Measurements from ENCODE around the gene IGFL4. TPM values are rescaled to one million over a fixed set of nuclear protein-coding genes. Genes with fewer than 3 reads are reported as not detected.

The IGFL4 gene
- total and polyA plus RNA-seq, 9 of the 15 experiments (the other 6 are each of a cell fraction or from before 2014, with no cell fraction given) = not detected

GRCh38 chr19:46042252-46042883 is 1.6 kb upstream of the IGFL4 start:
- TF ChIP-seq THAP12 (CRISPR knock-in tag; IDR thresholded peaks at IDR 0.05) = no peak
- no peak for TF ChIP-seq ATF7 (IDR thresholded peaks at IDR 0.05)
- TF ChIP-seq HINFP (tag; conservative IDR thresholded peaks at IDR 0.05; ENCODE audit: low read depth) = no peak
- TF ChIP-seq NR2C1 (IDR thresholded peaks at IDR 0.05) = no peak
- TF ChIP-seq NR2C1 (tag; IDR thresholded peaks at IDR 0.05) = no peak
- no peak for TF ChIP-seq SLC30A9 (CRISPR knock-in tag; IDR thresholded peaks at IDR 0.05)
- TF ChIP-seq ZFP1 (CRISPR knock-in tag; IDR thresholded peaks at IDR 0.05) = no peak
- WGBS (ENCODE audit: insufficient coverage, low coverage, missing lambda C conversion rate) = 2% methylated on average over 5 of the region's 5 CpGs
- no peak overlapping the region for H3K9ac ChIP-seq (ENCODE audit: insufficient read depth in 1 of 2, low read depth in 2 of 2, low read length in 2 of 2)
- ChIA-PET CTCF (ENCODE audit: low intra/inter-chr PET ratio) (no interaction called here), POLR2A (interaction anchor here (0.6 to 1.0 kb wide), 2 partner anchors 14 to 468 kb away, joined by 3 to 4 read pairs; no protein-coding TSS in a partner anchor)
- H3K9me3 ChIP-seq (replicated peaks; ENCODE audit: control insufficient read depth, insufficient read depth, low read depth, low read length) = no peaks in the 10 kb centered on the region
- DNase-seq (ENCODE audit: extremely low read depth in 1 of 4, low spot score in 3 of 4) (no peak), FAIRE-seq (no peak), ATAC-seq (no peak)
- no peaks in the 10 kb centered on the region for H3K9me1 ChIP-seq (ENCODE audit: control insufficient read depth, insufficient read depth, low read length)
- H2AFZ ChIP-seq (ENCODE audit: low read depth, low read length) = no peak overlapping the region
- BruUV-seq (replicated peaks) = no TSS peak
- H4K20me1 ChIP-seq (replicated peaks; ENCODE audit: control insufficient read depth, insufficient read depth, low read length) = no peaks in the 10 kb centered on the region
- peaks cover 0 to 8% of the 10 kb centered on the region in 2 experiments; a peak in 1 of 5 replicates for H3K4me1 ChIP-seq (replicated peaks in 1 of 2; ENCODE audit: control insufficient read depth in 2 of 2, insufficient read depth in 2 of 2, low read length in 2 of 2)
- H3K4me2 ChIP-seq (ENCODE audit: insufficient read depth, low read length) = no peak overlapping the region
- H3K27me3 ChIP-seq (ENCODE audit: control insufficient read depth in 2 of 2, insufficient read depth in 2 of 2, low read length in 2 of 2) = peaks cover 10 to 30% of the 10 kb centered on the region in 2 experiments
- no peak overlapping the region for H3K4me3 ChIP-seq
- in situ Hi-C loops (cut with MboI) = no loop called here
- no peaks in the 10 kb centered on the region for H3K79me2 ChIP-seq (ENCODE audit: control insufficient read depth, insufficient read depth, low read length)
- H3K27ac ChIP-seq (ENCODE audit: extremely low read depth, low read depth, low read length) = no peak overlapping the region
- intact Hi-C loops (cut with micrococcal nuclease) = no loop called here
- H3K36me3 ChIP-seq (ENCODE audit: control insufficient read depth, insufficient read depth, low read length) = no peaks in the 10 kb centered on the region
